Activated CD8-positive, alpha-beta memory T cell treated with anti-CD3 and anti-CD28 coated beads, Interleukin-2, amount 50 U/mL, for 1 hour (primary cell): Measurements from ENCODE around the gene FUT2.
"Not testable (repeated sequence)": the region's sequence is repeated elsewhere in the genome, so short reads cannot be mapped to it uniquely, and the experiment has no call there.

Source experiments
- DNase-seq: peaks from one replicate; pipeline ENCODE4 v3.0.0-alpha.2; 2020; ENCODE audit errors: extremely low read depth

The FUT2 gene

GRCh38 chr19:48695743-48696352, at the start of gene FUT2:
Gene FUT2 (plus strand): TSS chr19:48695971. CDS start chr19:48702957, 6,986 bp downstream.
- DNase-seq, result no peak

GRCh38 chr19:48646001-48646721, 49.6 kb upstream of the FUT2 start, which contains the start of gene CA11:
Gene CA11 (minus strand): TSS chr19:48646187. CDS start chr19:48645632, 555 bp downstream.
- DNase-seq, result peak; percentile 75

GRCh38 chr19:48646722-48647216, 49.0 kb upstream of the FUT2 start:
- no peak for DNase-seq

- DNase-seq, result no peak
Observed at GRCh38 chr19:48648134-48648533, 47.6 kb upstream of the FUT2 start.

GRCh38 chr19:48650974-48651682, 44.6 kb upstream of the FUT2 start:
- no peak for DNase-seq

GRCh38 chr19:48651683-48652048, 44.1 kb upstream of the FUT2 start:
- DNase-seq, result no peak

- no peak for DNase-seq
Observed at GRCh38 chr19:48654299-48655059, 41.3 kb upstream of the FUT2 start.

- no peak for DNase-seq
Observed at GRCh38 chr19:48656840-48657474, 38.8 kb upstream of the FUT2 start.

GRCh38 chr19:48657828-48658227, 37.9 kb upstream of the FUT2 start:
- not testable (repeated sequence) for DNase-seq

GRCh38 chr19:48658483-48658882, 37.3 kb upstream of the FUT2 start:
- no peak for DNase-seq

GRCh38 chr19:48659768-48660167, 36.0 kb upstream of the FUT2 start:
- no peak for DNase-seq

GRCh38 chr19:48660852-48661710, 34.7 kb upstream of the FUT2 start:
- peak; percentile 64 for DNase-seq

- DNase-seq, result no peak
Observed at GRCh38 chr19:48661711-48662090, 34.1 kb upstream of the FUT2 start.

- no peak for DNase-seq
Observed at GRCh38 chr19:48663667-48664066, 32.1 kb upstream of the FUT2 start.

- DNase-seq, result no peak
Observed at GRCh38 chr19:48664476-48664875, 31.3 kb upstream of the FUT2 start.

- DNase-seq, result no peak
Observed at GRCh38 chr19:48665786-48666185, 30.0 kb upstream of the FUT2 start.

GRCh38 chr19:48668332-48668731, 27.4 kb upstream of the FUT2 start:
- DNase-seq, result no peak

- no peak for DNase-seq
Observed at GRCh38 chr19:48668761-48669160, 27.0 kb upstream of the FUT2 start.

- no peak for DNase-seq
Observed at GRCh38 chr19:48669903-48670668, 25.7 kb upstream of the FUT2 start.
